Astrocyte (in vitro differentiated cells and primary cell): ENCODE data around the gene MED15. TPM values are rescaled to one million over a fixed set of nuclear protein-coding genes. Genes with fewer than 3 reads are reported as not detected.

Experiments
- DNase-seq: peaks from one replicate; pipeline ENCODE4 v3.0.0-alpha.2; 2010; ENCODE audit warnings: low read depth
- FAIRE-seq: peaks from 2 replicates; lab custom pipeline; 2011; peaks lifted over from hg19 to GRCh38; lab: Jason Lieb, UNC
- H2AFZ ChIP-seq: 2 replicates; pipeline ENCODE4 v1.6.0; 2012; ENCODE audit warnings: low read depth, low read length, inconsistent platforms
- H3K27ac ChIP-seq: 2 replicates; pipeline ENCODE4 v1.5.1; 2011; ENCODE audit warnings: low read depth, low read length, inconsistent platforms
- H3K27me3 ChIP-seq: 2 replicates; pipeline ENCODE4 v1.6.0; 2011; ENCODE audit warnings: low read length, inconsistent platforms; ENCODE audit not compliant: insufficient read depth
- H3K36me3 ChIP-seq: 2 replicates; pipeline ENCODE4 v1.5.1; 2011; ENCODE audit warnings: low read length, inconsistent platforms; ENCODE audit not compliant: insufficient read depth
- H3K4me1 ChIP-seq: 2 replicates; pipeline ENCODE4 v1.5.1; 2011; ENCODE audit warnings: low read length, inconsistent platforms; ENCODE audit not compliant: insufficient read depth
- H3K4me2 ChIP-seq: 2 replicates; pipeline ENCODE4 v1.6.0; 2012; ENCODE audit warnings: low read length, inconsistent platforms
- H3K4me3 ChIP-seq: 2 replicates; pipeline ENCODE4 v1.5.1; 2011; ENCODE audit warnings: low read depth, mild to moderate bottlenecking, low read length, inconsistent platforms; ENCODE audit not compliant: insufficient read depth
- H3K79me2 ChIP-seq: 2 replicates; pipeline ENCODE4 v1.6.0; 2012; ENCODE audit warnings: mild to moderate bottlenecking, low read length, inconsistent platforms; ENCODE audit not compliant: insufficient read depth
- H3K9ac ChIP-seq: 2 replicates; pipeline ENCODE4 v1.6.0; 2012; ENCODE audit warnings: mild to moderate bottlenecking, low read length, inconsistent platforms
- H3K9me3 ChIP-seq: 2 replicates; pipeline ENCODE4 v1.5.1; 2012; ENCODE audit warnings: low read depth, mild to moderate bottlenecking, low read length, inconsistent platforms; ENCODE audit not compliant: insufficient read depth
- H4K20me1 ChIP-seq: 2 replicates; pipeline ENCODE4 v1.6.0; 2012; ENCODE audit warnings: low read length, inconsistent platforms; ENCODE audit not compliant: insufficient read depth
- H3K27ac Mint-ChIP-seq: one replicate; pipeline ENCODE4 v1.8.0; 2021; ENCODE audit warnings: mild to moderate bottlenecking, mixed read lengths; ENCODE audit not compliant: unreplicated experiment
- H3K27me3 Mint-ChIP-seq: one replicate; pipeline ENCODE4 v1.8.0; 2021; ENCODE audit warnings: low read depth, mixed read lengths; ENCODE audit not compliant: unreplicated experiment
- H3K36me3 Mint-ChIP-seq: one replicate; pipeline ENCODE4 v1.8.0; 2021; ENCODE audit warnings: low read depth, mixed read lengths; ENCODE audit not compliant: unreplicated experiment
- H3K4me1 Mint-ChIP-seq: one replicate; pipeline ENCODE4 v1.8.0; 2021; ENCODE audit warnings: low read depth, mixed read lengths; ENCODE audit not compliant: unreplicated experiment
- H3K4me3 Mint-ChIP-seq: one replicate; pipeline ENCODE4 v1.8.0; 2021; ENCODE audit warnings: mild to moderate bottlenecking, moderate library complexity, mixed read lengths; ENCODE audit not compliant: unreplicated experiment
- H3K9me3 Mint-ChIP-seq: one replicate; pipeline ENCODE4 v1.8.0; 2021; ENCODE audit warnings: mild to moderate bottlenecking, mixed read lengths; ENCODE audit not compliant: unreplicated experiment
- EZH2 ChIP-seq: IDR thresholded peaks from 2 replicates; pipeline ENCODE4 v1.6.1; 2012; ENCODE audit warnings: mild to moderate bottlenecking, low read length, inconsistent platforms; ENCODE audit not compliant: insufficient read depth
- total RNA-seq: library from RNA; stranded (reverse); gene quantifications from 2 replicates; pipeline ENCODE4 v1.2.1, GENCODE V29; 2021
- TF ChIP-seq, protein P1 (sequence below): IDR thresholded peaks from 2 replicates; pipeline ENCODE4 v1.5.1; 2011; ENCODE audit warnings: low read depth, mild to moderate bottlenecking, inconsistent platforms, low read length, moderate library complexity; ENCODE audit not compliant: insufficient read depth

The MED15 gene
- total RNA-seq, 1 donor from 2014 or later, result 153 TPM

DNA sequence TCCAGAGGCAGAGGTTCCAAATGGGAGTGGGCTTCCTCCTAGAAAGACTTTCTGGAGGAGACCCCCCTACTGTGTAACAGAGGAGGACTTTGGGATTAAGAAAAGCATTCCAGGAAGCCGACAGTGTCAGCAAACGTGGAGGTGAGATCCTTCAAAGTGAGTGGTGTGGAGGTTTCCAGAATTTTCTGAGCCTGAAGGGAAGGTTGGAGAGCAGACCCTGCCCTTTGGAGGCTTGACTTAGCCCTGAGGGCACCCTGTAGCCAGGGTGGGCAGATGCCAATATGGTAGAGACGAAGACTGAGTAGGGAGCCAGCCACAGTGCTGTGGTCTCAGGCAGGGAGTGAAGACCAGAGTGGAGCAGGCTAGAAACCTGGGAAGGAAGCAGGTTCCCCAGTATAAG, 10.0 kb upstream of the MED15 start:
- no peaks in the 10 kb centered on the region for H3K27me3 Mint-ChIP-seq
- Histone ChIP-seq H2AFZ (no peak overlapping the region), H3K36me3 (no peaks in the 10 kb centered on the region), H3K9me3 (no peaks in the 10 kb centered on the region), H3K4me2 (no peak overlapping the region), H3K27ac (no peak overlapping the region), H3K4me1 (peaks cover 11% of the 10 kb centered on the region), H3K79me2 (peaks cover 27% of the 10 kb centered on the region), H3K4me3 (no peak overlapping the region), H3K27me3 (no peaks in the 10 kb centered on the region), H3K9ac (no peak overlapping the region), H4K20me1 (peaks cover 25% of the 10 kb centered on the region)
- no peaks in the 10 kb centered on the region for H3K36me3 Mint-ChIP-seq
- peak overlapping the region; percentile 35 for H3K4me3 Mint-ChIP-seq
- FAIRE-seq (no peak), DNase-seq (no peak)
- H3K4me1 Mint-ChIP-seq, result peaks cover 6% of the 10 kb centered on the region
- no peaks in the 10 kb centered on the region for H3K9me3 Mint-ChIP-seq
- H3K27ac Mint-ChIP-seq, result no peak overlapping the region
- TF ChIP-seq, protein P1, sequence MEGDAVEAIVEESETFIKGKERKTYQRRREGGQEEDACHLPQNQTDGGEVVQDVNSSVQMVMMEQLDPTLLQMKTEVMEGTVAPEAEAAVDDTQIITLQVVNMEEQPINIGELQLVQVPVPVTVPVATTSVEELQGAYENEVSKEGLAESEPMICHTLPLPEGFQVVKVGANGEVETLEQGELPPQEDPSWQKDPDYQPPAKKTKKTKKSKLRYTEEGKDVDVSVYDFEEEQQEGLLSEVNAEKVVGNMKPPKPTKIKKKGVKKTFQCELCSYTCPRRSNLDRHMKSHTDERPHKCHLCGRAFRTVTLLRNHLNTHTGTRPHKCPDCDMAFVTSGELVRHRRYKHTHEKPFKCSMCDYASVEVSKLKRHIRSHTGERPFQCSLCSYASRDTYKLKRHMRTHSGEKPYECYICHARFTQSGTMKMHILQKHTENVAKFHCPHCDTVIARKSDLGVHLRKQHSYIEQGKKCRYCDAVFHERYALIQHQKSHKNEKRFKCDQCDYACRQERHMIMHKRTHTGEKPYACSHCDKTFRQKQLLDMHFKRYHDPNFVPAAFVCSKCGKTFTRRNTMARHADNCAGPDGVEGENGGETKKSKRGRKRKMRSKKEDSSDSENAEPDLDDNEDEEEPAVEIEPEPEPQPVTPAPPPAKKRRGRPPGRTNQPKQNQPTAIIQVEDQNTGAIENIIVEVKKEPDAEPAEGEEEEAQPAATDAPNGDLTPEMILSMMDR, result no peak
- no peak for TF ChIP-seq EZH2

DNA sequence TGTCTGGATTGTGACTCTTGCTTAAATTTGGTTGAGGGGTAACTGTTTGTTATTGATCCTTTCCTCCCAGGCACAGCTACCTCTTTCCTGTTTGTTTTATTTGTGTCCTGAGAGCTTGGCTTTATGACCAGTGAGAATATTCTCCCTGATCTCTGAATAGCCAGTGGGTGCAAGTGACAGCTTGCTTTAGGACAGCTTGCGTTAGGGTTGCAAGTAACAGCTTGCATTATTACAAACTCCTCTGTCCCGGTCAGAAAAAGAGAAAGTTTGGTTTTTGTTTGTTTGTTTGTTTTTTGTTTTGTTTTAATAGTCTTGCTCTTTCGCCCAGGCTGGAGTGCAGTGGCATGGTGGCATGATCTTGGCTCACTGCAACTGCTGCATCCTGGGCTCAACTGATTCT, 8.5 kb upstream of the MED15 start:
- Mint-ChIP-seq H3K27me3 (no peaks in the 10 kb centered on the region), H3K4me3 (no peak overlapping the region), H3K9me3 (no peaks in the 10 kb centered on the region), H3K27ac (no peak overlapping the region), H3K36me3 (no peaks in the 10 kb centered on the region), H3K4me1 (peaks cover 9% of the 10 kb centered on the region)
- Histone ChIP-seq H3K4me3 (no peak overlapping the region), H4K20me1 (peaks cover 13% of the 10 kb centered on the region), H3K9me3 (no peaks in the 10 kb centered on the region), H3K79me2 (peaks cover 13% of the 10 kb centered on the region), H3K4me1 (peaks cover 14% of the 10 kb centered on the region), H3K4me2 (no peak overlapping the region), H3K27me3 (no peaks in the 10 kb centered on the region), H3K9ac (no peak overlapping the region), H2AFZ (no peak overlapping the region), H3K36me3 (no peaks in the 10 kb centered on the region), H3K27ac (no peak overlapping the region)
- TF ChIP-seq EZH2, result no peak
- TF ChIP-seq, protein P1, result no peak
- DNase-seq (no peak), FAIRE-seq (no peak)

DNA sequence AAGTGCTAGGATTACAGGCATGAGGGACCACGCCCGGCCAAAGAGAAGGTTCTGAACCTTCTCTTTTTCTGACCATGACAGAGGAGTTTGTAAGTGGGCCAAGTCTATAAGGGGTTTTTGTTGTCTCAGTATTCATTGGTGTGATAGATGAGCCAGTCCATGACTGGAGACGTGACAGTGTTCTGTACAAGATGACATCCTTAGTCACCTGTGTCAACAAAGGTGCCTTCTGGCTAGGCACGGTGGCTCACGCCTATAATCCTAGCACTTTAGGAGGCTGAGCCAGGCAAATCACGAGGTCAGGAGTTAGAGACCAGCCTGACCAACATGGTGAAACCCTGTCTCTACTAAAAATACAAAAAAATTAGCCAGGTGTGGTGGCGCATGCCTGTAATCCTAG, 7.6 kb upstream of the MED15 start:
- Histone ChIP-seq H3K9me3 (no peaks in the 10 kb centered on the region), H3K9ac (no peak overlapping the region), H3K4me2 (no peak overlapping the region), H3K4me1 (peaks cover 15% of the 10 kb centered on the region), H2AFZ (no peak overlapping the region), H4K20me1 (peaks cover 6% of the 10 kb centered on the region), H3K36me3 (no peaks in the 10 kb centered on the region), H3K27me3 (no peaks in the 10 kb centered on the region), H3K79me2 (peaks cover 5% of the 10 kb centered on the region), H3K4me3 (no peak overlapping the region), H3K27ac (no peak overlapping the region)
- Mint-ChIP-seq H3K36me3 (no peaks in the 10 kb centered on the region), H3K27me3 (no peaks in the 10 kb centered on the region), H3K27ac (no peak overlapping the region), H3K4me1 (peaks cover 13% of the 10 kb centered on the region), H3K9me3 (no peaks in the 10 kb centered on the region), H3K4me3 (no peak overlapping the region)
- FAIRE-seq (no peak), DNase-seq (no peak)
- TF ChIP-seq, protein P1, result no peak
- TF ChIP-seq EZH2, result no peak
